Kidney (tissue), 14 donors: ENCODE results near the gene HS2ST1. TPM values are rescaled to one million over a fixed set of nuclear protein-coding genes. Genes with fewer than 3 reads are reported as not detected.

Experiments
- DNase-seq, 5 donors: peaks; one replicate each; pipeline ENCODE4 v3.0.0-alpha.2; 2013 to 2020
- FAIRE-seq: peaks from 2 replicates; lab custom pipeline; 2012; peaks lifted over from hg19 to GRCh38; lab: Jason Lieb, UNC
- H3K27ac ChIP-seq, 2 donors: one replicate each; pipeline ENCODE4 v1.7.0; 2013; ENCODE audit warnings: low read depth in 2 of 2, low read length in 2 of 2, inconsistent platforms in 1 of 2
- H3K27me3 ChIP-seq: one replicate; pipeline ENCODE4 v1.7.1; 2013; ENCODE audit warnings: low read length, inconsistent platforms; ENCODE audit not compliant: control insufficient read depth, insufficient read depth
- H3K36me3 ChIP-seq, 3 donors: one replicate each; pipeline versions ENCODE4 v1.7.0 to v1.7.1; 2013; ENCODE audit warnings: low read length in 3 of 3, control low read depth in 1 of 3, inconsistent platforms in 1 of 3; ENCODE audit not compliant: insufficient read depth in 3 of 3, control insufficient read depth in 2 of 3
- H3K4me1 ChIP-seq, 3 donors: one replicate each; pipeline versions ENCODE4 v1.7.0 to v1.7.1; 2013; ENCODE audit warnings: low read length in 3 of 3, inconsistent platforms in 1 of 3, low read depth in 1 of 3; ENCODE audit not compliant: control insufficient read depth in 2 of 3, insufficient read depth in 2 of 3
- H3K4me3 ChIP-seq, 3 donors: one replicate each; pipeline versions ENCODE4 v1.7.0 to v1.8.1; 2013; ENCODE audit warnings: low read length in 3 of 3, control low read depth in 1 of 3, inconsistent platforms in 1 of 3
- H3K9ac ChIP-seq, 3 donors: one replicate each; pipeline versions ENCODE4 v1.7.0 to v1.7.1; 2013; ENCODE audit warnings: low read length in 3 of 3, control low read depth in 1 of 3, inconsistent platforms in 1 of 3
- H3K9me3 ChIP-seq, 3 donors: one replicate each; pipeline versions ENCODE4 v1.7.0 to v1.7.1; 2013; ENCODE audit warnings: low read length in 3 of 3, control low read depth in 1 of 3, inconsistent platforms in 1 of 3; ENCODE audit not compliant: control insufficient read depth in 2 of 3, insufficient read depth in 1 of 3
- intact Hi-C: fragments of 100-400 bp; cut with DNase I; formaldehyde crosslinking; loops from one replicate; pipeline ENCODE4 v1.11.1; 2022
- polyA plus RNA-seq: library from polyadenylated mRNA; stranded (reverse); fragments of 350-450 nt; fragmentation: Illumina TruSeq; extraction: RNeasy Lipid Tissue Mini Kit (QIAGEN cat#74804); gene quantifications from one replicate; pipeline ENCODE4 v1.2.3, GENCODE V29; 2014; ENCODE audit warnings: low read depth, low replicate concordance; ENCODE audit not compliant: insufficient read depth
- total RNA-seq: library from RNA; stranded (reverse); fragmentation: NEBNext Ultra II Directional; extraction: Animal tissue kit (Norgen Biotek cat#: 25700); gene quantifications from one replicate; pipeline ENCODE4 v1.2.1, GENCODE V29; 2021
- TF ChIP-seq, protein P1 (sequence below): IDR thresholded peaks from 3 replicates; pipeline ENCODE4 v1.5.1; 2012; ENCODE audit warnings: mild to moderate bottlenecking, moderate library complexity, borderline replicate concordance; ENCODE audit not compliant: insufficient read depth; ENCODE audit errors: extremely low read depth
- donor health status: control.
- donor health status: control.
- donor health status: control.
- donor health status: control.
- donor health status: control.
- donor health status: DM: yes; HTN: yes; CAD: no.
- donor health status: Normal renal cell carcinoma (clear cell type).

HS2ST1 gene
- total and polyA plus RNA-seq, 2 donors from 2014 or later, result 10.3 to 27.1 TPM

DNA sequence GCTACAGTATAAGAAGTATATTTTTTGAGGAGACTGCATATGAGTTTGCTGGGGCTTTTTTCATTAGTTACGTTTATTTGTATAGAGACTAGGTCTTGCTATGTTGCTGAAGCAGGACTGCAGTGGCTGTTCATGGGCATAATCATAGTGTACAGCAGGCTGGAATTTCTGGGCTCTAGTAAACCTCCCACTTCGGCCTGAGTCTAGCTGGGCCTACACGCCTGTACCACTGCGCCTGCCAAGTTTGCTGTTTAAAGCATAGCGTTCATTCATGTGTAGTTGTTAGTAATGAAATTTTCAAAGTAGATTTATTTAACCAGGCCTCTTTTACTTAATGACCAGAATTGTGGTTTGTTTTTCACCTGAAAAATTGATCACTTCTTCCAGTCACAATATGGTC, 33.8 kb downstream of the HS2ST1 start:
- no peaks in the 10 kb centered on the region for H3K4me1 ChIP-seq
- no peaks in the 10 kb centered on the region for H3K9me3 ChIP-seq
- H3K27me3 ChIP-seq, result no peaks in the 10 kb centered on the region
- DNase-seq (peak in 1 of 5 donors; percentile 30), FAIRE-seq (no peak)
- no peaks in the 10 kb centered on the region for H3K36me3 ChIP-seq
- H3K4me3 ChIP-seq, result no peak overlapping the region
- no peak overlapping the region for H3K9ac ChIP-seq
- no peak overlapping the region for H3K27ac ChIP-seq
- TF ChIP-seq, protein P1, sequence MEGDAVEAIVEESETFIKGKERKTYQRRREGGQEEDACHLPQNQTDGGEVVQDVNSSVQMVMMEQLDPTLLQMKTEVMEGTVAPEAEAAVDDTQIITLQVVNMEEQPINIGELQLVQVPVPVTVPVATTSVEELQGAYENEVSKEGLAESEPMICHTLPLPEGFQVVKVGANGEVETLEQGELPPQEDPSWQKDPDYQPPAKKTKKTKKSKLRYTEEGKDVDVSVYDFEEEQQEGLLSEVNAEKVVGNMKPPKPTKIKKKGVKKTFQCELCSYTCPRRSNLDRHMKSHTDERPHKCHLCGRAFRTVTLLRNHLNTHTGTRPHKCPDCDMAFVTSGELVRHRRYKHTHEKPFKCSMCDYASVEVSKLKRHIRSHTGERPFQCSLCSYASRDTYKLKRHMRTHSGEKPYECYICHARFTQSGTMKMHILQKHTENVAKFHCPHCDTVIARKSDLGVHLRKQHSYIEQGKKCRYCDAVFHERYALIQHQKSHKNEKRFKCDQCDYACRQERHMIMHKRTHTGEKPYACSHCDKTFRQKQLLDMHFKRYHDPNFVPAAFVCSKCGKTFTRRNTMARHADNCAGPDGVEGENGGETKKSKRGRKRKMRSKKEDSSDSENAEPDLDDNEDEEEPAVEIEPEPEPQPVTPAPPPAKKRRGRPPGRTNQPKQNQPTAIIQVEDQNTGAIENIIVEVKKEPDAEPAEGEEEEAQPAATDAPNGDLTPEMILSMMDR, result no peak
- intact Hi-C loops, result no loop called here

DNA sequence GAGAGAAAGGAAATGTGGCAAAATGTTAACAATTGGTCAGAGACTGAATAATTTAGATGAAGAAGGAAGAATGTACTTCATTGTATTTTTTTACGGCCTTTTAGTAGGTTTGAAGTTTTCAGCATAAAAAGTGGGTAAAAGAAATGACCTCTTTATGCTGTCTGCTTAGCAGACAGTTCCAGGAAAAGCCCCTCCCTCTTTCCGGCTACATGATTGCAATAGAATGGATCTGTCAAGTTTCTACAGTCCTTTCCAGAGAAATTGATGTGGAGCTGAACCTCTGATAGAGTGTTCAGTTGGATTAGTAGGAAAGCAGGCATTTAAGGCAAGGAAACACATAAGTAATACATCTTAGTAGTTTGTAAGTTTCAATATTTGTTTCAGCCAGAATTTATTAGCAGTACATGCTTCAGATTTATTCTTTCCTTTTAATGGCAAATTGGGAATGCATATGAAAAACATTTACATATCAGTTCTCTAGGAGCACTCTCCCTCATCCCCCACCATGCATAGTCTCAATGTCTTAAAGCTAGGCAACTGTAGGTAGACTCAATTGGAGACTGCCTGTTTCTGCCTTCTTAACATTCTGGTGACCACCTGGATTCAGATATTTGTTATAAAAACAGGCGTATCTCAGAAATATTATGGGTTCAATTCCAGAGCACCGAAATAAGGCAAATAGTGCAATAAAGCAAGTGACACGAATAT, 36.4 kb downstream of the HS2ST1 start:
- TF ChIP-seq, protein P1, result no peak
- Histone ChIP-seq H3K36me3 (no peaks in the 10 kb centered on the region), H3K27me3 (no peaks in the 10 kb centered on the region), H3K27ac (no peak overlapping the region), H3K4me1 (no peaks in the 10 kb centered on the region), H3K9ac (no peak overlapping the region), H3K4me3 (no peak overlapping the region), H3K9me3 (no peaks in the 10 kb centered on the region)
- FAIRE-seq, result no peak
- intact Hi-C loops, result no loop called here
- DNase-seq, result peak in 1 of 5 donors; percentile 30

DNA sequence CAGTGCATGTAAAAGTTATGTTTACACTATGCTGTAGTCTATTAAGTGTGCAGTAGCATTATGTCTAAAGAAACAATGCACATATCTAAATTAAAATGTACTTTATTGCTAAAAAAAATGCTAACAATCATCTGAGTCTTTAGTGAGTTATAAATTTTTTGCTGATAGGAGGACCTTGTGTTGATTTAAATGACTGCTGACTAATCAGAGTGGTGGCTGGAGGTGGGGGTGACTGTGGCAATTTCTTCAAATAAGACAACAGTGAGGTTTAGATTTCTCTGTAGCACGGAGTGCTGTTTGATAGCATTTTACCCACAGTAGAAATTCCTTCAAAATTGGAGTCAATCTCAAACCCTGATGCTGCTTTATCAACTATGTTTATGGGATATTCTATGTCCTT, 37.0 kb downstream of the HS2ST1 start:
- no peaks in the 10 kb centered on the region for H3K27me3 ChIP-seq
- H3K4me3 ChIP-seq, result no peak overlapping the region
- TF ChIP-seq, protein P1, result no peak
- no peaks in the 10 kb centered on the region for H3K9me3 ChIP-seq
- H3K27ac ChIP-seq, result no peak overlapping the region
- FAIRE-seq (no peak), DNase-seq (no peak)
- no peak overlapping the region for H3K9ac ChIP-seq
- H3K36me3 ChIP-seq, result no peaks in the 10 kb centered on the region
- H3K4me1 ChIP-seq, result no peaks in the 10 kb centered on the region
- intact Hi-C loops, result no loop called here

DNA sequence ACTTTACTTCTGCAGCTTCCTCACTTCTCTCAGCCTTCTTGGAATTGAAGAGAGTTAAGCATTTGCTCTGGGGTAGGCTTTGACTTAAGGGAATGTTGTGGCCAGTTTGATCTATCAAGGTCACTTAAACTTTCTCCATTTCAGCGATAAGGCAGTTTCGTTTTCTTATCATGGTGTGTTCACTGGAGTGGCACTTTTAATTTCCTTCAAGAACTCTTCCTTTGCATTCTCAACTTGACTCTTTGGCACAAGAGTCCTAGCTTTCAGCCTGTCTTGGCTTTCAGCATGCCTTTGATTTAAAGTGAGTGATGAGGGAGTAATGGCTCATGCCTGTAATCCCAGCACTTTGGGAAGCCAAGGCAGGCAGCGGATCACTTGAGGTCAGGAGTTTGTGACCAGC, 38.7 kb downstream of the HS2ST1 start:
- FAIRE-seq (no peak), DNase-seq (no peak)
- H3K9ac ChIP-seq, result no peak overlapping the region
- no peaks in the 10 kb centered on the region for H3K27me3 ChIP-seq
- TF ChIP-seq, protein P1, result no peak
- H3K9me3 ChIP-seq, result no peaks in the 10 kb centered on the region
- H3K36me3 ChIP-seq, result no peaks in the 10 kb centered on the region
- intact Hi-C loops, result no loop called here
- peak overlapping the region in 1 of 3 donors; percentile 4 for H3K4me3 ChIP-seq
- no peak overlapping the region for H3K27ac ChIP-seq
- no peaks in the 10 kb centered on the region for H3K4me1 ChIP-seq
